Kasumi-1 (cell line): ENCODE measurements around the gene AP3B1.

Source experiments
- DNase-seq, 2 experiments: peaks; one replicate each; lab custom pipeline; 2025; lab: John Stamatoyannopoulos, UW

The AP3B1 gene

DNA sequence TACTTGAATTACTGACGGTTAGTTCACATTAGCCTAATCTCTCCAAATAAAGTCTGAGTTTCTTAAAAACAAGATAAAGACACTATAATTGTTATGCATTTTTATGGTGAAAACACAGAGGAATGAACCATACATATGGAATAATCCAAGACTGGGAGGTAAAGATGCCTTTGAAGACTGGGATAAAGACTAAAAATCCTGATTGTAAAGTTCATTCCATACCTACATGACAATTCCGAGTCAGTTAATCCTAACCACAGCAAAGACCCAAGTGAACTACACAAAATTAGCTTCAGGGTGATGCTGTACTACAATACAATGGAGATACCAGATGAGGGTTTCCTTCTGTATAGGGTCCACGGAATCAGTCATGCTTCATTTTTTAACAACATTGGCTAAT, 6.3 kb downstream of the AP3B1 start:
- DNase-seq: no peak

DNA sequence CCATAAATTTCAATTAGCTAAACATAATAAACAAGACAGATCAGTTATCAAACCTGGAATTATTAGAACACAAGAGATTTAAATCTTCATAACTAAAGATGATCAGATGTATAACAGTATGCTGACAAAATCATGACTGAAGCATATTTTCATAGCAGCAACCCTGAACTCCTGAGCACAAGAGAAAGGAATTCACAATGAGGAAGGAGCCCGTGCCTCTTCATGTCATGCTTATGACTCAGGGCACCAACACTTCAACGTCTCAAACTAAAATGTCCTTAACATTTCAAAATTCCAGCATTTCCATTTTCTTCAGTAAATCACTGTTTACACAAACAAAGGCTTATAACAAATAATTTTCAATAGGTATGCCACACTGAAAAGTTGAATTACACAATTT, 6.7 kb downstream of the AP3B1 start:
- peak; percentile 28 to 35 for DNase-seq

DNA sequence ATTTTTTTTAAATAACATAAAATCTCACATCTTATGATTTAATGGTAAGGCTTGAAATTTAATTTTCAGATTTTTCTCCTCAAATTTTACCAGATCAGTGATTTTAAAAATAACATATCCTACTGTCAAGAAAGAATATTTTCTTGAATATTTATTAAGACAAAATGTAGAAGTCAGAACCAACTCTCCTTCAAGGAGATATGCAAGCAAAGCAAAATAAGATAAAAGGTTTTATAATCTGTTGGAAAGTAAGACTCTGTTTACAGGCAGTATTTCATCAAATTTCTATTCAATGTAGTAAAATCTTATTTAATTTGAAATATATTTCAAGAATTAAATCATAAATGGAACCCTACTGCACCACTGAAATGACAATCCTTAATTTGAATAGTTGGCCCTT, 7.3 kb downstream of the AP3B1 start:
- no peak for DNase-seq

DNA sequence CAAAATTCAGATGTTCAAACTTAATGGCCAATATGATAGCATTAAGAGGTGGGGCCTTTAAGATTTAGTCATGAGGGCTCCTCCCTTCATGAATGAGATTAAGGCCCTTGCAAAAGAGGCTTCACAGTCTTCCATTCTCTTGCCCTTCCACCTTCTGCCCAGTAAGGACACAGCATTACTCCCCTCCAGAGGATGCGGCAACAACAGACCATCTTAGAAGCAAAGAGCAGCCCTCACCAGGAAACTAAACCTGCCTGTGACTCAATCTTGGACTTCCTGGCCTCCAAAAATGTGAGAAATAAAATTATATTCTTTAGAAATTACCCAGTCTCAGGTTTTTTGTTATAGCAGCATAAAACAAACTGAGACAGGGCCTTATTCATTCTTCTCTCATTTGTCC, 8.2 kb downstream of the AP3B1 start:
- no peak for DNase-seq

DNA sequence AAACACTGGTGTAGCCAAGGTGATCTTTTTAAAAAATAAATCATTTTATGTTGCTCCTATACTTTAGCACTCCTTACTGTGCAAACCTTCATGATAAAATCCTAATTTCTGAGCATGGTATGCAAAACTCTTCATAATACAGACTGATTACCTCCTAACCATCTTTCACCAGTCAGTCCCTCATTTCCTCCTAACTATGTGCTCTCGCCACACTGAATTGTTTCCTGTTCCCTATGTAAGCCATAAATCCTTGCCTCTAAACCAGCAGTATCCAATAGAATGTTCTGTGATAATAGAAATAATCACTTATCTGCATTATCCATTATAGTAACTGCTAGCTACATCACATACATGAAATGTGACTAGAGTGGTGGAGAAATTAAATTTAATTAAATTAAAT, 10.7 kb downstream of the AP3B1 start:
- DNase-seq: no peak

DNA sequence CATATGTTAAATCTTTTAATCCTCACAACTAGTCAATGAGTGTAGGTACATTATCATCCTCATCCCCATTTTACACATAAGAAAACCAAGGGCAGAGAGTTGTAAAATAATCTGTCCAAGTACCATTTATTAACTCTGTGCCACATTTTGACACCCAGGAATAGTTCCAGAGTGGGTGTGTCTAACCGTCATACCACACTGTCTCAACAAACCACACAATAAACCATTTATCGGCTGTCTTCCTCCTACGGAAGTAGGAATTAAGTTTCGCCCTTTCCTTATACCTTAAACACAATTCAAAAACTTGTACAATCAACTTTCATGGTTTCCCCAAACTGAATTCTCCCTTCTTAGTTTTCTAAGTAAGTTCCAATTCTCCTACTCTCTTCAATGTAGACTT, 11.4 kb downstream of the AP3B1 start:
- DNase-seq: no peak

DNA sequence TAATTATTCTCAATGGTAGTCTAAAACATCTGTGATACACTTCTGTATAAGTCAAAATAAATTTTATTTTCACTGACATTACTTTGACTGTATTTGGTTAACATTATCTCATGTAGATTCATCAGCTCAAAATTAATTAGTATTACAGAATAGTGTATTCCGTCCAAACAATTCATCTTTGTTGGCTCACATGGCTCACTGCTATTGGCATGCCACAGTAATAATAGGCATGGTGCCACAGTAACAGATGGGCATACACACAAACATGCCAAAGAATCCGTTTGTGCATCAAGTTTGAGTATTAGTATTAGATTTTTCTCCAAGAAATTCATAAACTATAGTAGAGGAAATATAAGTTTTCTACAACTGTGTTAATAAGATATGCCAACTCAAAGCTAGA, 14.2 kb downstream of the AP3B1 start:
- no peak for DNase-seq

DNA sequence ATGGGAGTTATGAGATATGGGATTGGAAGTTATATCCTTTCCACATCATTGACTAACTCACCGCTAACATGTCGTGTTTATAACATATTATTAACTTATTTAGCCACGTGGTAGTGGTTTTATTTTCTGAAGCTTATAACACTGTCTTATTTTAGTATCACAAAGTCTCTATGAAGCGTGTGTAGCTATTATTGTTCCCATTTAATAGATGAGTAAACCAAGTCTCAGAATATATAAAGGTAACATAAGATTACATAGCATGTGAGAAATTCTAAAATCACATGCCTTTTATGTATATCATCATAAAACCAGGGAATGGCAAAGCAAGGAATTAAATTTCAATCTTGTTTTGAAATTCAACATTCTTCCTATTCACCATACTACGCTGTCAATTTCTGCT, 15.3 kb downstream of the AP3B1 start:
- no peak for DNase-seq

DNA sequence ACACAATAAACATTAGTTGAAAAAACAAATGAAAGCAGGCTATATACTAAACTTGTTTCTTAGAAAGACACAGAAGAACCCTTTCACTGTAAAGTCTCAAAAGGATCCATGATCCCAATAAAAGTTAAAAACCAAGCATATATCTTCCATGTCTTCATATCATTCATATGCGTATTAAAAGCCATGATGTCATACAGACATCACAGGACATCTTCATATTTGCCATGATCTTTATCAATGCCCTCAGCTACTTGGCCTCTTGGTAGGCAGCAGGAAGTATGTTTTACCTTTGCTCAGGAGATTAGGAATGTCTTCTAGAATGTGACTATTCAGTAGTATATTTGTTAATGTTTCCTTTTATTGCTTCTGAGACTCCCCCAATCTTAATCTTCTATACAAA, 16.8 kb downstream of the AP3B1 start:
- DNase-seq: no peak

DNA sequence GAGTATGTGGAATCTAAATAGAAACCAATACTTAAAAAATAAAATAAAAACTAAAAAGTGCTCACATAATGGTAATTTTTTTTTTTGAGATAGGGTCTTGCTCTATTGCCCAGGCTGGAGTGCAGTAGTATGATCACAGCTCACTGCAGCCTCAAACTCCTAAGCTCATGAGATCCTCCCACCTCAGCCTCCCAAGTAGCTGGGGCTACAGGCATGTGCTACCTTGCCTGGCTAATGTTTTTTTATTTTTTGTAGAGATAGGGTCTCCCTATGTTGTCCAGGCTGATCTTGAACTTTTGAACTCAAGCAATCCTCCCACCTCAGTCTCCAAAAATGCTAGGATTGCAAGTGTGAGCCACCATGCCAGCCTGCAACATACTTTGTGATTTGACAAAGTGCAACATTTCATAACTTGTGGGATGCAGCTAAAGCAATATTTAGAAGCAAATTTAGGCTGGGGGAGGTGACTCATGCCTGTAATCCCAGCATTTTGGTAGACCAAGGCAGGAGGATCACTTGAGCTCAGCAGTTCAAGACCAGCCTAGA, 18.4 kb downstream of the AP3B1 start:
- DNase-seq: no peak

DNA sequence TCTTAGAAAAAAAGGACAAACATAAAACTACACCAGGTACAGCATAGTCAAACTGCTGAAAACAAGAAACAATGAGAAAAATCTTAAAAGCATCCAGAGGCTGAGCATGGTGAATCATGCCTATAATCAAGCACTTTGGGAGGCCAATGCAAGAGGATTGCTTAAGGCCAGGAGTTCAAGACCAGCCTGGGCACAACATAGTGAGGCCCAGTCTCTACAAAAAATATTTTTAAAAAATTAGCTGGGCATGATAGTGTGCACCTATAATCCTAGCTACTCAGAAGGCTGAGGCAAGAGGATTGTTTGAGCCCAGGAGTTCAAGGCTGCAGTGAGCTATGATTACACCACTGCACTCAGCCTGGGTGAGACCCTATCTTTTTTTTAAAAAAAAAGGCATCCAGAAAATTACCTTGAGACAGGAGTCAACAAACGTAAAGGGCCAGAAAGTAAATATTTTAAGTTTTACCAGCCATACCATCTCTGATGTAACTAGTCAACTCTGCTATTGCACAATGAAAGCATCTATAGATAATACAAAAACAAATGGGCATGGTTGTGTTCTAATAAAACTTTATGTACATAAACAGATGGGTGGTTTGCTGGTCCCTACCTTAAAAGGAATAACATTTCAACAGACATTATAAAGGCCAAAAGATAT, 19.8 kb downstream of the AP3B1 start:
- no peak for DNase-seq

DNA sequence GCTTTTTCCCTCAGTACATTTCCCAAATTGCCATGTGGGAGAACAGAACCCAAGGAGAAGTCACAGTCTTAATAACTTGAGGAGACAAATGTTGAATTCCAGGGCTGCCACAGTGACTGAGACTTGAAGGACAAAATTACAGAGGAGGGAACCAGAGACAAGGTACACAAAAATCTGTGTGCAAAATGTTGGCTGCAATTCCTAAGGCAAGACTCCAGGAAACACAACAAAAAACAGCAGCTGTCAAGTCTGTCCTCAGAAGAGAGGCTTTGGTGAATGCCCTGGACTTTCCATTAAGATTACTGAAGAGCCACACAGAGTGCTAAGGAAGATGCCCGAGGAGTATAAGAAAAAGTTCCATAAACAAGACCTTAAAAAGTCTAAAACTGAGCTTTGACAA, 21.1 kb downstream of the AP3B1 start:
- DNase-seq: no peak

DNA sequence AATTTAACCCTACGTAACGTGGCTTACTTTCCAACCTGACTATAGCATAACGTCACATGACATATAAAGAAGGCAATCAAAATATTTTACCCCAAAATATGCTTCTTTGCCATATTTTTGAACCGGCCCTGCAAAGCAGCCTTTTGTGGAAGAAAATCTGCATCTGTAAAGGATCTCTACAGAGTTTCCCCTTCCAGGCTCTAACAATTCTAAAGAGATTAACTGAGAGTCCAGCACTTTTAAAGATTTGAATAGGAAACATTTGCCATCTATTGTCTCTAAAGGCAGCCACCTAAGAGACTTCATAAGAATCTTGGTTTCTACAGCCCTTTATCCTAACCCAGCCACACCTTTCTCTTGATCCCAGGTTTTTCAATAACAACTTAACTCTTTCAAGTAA, 22.7 kb downstream of the AP3B1 start:
- DNase-seq: no peak

DNA sequence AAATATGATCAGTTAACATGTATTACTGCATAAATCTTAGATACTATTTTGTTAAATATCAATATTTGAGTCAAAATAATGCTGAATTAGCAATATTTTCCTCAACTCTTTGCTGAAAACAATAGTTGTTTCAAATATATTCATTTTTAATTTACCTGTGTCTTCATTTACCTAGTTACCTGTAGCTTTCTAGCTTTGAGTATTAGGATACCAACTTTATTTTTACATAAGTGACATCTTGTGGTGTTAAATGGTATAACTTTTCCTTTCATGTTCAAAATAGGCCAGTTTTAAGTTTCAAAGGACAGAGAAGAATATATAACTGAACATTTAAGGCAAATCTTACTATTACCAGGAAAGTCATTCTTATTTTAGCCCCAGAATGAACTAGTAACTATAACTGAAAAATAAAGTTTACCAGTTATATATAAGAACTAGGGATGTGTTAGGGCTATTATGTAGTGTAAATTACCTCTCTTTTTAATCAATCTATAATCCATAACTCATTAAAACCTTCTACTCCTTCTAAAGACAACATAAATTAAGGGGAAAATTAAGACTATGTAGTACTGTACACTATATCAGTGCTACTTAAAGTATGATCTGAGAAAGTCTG, 25.3 kb downstream of the AP3B1 start:
- DNase-seq: peak; percentile 30 to 49

DNA sequence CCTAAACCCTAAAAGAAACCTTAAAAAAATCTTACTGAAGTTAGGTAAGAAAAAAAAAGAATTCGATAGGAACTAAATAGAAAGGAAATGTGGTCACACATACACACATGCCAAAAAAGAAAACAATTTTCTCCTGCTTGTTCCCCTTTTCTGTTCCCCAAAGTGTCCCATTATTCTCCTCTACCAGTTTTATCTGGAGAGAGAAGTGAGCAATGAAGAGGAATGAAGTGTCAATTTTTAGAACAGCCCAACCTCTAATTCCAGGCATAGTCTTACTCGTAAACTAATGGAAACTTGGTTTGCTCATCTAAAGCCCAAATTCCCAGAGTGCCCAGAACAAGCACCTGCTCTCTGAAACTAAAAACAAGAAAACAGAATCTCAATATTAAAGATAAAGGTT, 26.1 kb downstream of the AP3B1 start:
- DNase-seq: peak; percentile 30 to 43

DNA sequence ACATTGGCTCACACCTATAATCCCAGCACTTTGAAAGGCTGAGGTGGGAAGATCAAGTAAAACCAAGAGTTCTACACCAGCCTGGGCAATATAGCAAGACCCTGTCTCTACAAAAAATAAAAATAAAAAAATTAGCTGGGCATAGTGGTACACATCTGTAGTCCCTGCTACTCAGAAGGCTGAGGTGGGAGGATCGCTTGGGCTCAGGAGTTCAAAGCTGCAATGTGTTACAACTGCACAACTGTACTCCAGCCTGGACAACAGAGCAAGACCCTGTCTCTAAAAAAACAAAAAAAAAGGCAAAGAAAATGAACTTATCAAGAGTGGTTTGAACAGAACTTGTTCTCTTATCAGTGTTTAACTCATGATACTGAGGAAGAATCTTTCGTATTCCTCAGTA, 29.3 kb downstream of the AP3B1 start:
- DNase-seq: no peak

DNA sequence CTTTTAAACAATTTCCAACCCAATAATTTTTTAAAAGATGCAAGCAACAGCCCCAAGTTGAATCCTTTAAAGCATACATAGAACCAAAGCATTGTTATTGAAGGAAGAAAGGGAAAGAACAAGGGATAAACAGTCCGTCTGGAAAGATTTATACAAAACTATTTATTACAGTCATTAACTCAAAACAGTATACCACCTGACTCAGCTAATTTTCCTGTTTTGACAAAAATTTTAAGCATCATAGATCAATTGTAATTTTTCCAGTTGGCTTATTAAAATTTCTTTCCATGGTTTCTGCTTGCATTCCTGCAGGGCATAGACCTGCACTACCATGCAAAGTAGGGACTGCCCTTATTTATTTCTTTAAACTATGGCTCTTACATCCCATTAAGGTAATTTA, 29.9 kb downstream of the AP3B1 start:
- no peak for DNase-seq

DNA sequence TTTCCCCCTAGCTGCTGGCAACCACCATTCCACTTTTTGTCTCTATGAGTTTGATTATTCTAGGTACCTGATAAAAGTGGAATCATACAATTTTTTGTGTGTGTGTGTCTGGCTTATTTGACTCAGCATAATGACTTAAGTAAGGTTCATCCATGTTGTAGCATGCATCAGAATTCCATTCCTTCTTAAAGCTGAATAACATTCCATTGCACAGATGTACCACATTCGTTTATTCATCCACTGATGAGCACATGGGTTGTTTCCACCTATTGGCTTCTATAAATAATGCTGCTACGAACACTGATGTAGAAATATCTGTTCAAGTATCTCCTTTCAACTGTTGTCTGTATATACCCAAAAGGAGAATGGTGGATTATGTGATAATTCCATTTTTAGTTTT, 33.7 kb downstream of the AP3B1 start:
- DNase-seq: no peak

DNA sequence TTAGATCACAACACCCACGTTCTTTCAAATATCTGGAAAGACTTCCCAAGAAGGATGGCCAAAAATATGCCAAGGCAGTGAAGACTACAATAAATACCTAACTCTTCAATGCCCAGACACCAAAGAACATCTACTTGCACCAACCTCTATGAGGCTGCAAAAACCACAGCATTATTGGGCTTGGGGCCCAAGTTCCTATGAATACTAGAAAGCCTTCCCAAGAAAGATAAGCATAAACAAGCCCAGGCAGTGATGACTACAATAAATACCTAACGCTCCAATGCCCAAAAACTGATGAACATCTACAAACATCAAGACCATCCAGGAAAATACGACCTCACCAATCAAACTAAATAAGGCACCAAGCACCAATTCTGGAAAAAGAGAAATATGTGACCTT, 41.3 kb downstream of the AP3B1 start:
- DNase-seq: no peak

DNA sequence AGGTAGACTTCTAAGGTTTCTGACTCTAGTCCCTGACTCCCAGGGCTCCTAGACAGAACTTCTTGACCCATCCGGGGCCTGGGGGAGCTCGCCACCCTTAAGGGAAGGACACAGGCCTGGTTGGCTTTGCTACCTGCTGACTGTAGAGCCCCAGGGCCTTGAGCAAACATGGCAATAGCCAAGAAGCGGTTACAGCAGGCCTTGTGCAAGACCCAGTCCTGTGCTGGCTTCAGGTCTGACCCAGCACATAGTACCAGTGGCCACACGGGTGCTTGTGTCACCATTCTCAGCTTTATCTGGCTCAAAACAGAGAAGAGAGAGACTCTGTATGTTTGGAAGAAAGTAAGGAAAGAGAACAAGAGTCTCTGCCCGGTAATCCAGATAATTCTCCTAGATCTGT, 41.8 kb downstream of the AP3B1 start:
- DNase-seq: no peak

DNA sequence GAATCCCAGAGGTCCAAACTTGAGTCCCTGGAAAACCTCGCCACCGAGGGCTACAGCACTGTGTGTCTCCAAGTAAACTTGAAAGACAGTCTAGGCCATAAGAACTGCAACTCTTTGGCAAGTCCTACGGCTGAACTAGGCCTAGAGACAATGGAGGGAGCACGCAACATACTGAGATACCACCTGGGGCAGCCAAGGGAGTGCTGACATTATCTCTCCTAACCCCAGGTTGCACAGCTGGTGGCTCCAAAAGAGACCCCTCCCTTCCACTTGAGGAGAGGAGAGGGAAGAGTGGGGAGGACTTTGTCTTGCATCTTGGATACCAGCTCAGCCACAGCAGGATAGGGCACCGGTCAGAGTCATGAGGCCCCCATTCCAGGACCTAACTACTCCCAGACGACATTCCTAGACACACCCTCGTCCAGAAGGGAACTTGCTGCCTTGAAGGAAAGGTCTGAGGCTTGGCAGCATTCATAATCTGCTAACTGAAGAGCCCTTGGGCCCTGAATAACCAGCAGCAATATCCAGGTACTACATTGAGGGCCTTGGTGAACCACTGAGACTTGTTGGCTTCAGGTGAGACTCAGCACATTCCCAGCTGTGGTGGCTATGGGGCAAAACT, 42.7 kb downstream of the AP3B1 start:
- DNase-seq: no peak

DNA sequence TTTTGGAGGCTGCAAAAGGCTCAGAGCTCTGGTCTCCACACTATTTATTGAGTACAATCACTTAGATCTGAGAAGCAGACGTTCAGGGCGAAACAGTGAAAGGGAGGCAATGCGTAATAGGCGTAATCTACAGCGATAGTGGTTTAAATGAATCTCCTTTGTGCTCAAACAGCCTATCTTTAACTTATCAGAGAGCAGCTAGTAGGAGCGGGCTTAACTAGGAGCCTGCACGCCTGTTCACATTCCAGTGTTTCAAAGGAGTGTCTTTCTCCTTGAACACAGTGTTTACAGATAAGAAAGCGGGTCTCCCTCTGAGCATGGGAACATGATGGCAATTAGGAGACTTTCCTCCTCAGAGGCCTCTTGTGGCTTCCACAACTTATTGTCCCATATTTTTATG, 49.4 kb downstream of the AP3B1 start:
- no peak for DNase-seq

DNA sequence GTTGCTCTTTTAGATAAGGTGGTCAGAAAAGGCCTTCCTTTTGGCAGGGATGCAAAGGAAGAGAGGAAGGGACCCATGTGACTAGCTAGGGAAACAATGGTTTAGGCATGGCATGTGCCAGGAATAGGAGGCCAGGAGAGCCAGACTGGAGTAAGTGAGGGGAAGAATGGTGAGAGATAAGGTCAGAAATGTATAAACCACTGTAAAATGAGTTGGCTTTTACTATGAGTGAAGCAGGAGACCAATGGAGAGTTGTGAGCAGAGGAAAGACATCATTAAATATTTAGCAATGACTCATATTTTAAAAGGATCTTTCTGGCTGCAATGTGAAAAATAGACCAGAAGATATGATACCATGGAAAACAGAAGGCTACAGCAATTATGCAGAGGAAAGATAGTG, 50.9 kb downstream of the AP3B1 start:
- no peak for DNase-seq

DNA sequence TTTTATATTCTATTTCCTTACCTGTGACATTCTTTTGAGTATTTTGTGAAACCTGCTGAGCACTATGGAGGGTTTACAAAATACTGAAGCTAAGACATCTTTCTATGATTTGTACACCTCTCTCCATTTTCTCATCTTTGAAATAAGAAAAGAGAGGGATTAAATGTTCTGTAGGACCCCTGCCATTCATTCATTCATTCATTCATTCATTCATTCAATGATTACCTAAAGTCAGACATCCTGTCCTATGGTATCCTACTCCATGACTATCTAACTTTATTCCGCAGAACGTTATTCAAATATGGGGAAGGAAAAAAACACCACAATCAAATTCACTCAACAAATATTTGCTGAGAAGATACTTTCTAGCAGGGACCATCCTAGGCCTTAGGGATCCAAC, 51.4 kb downstream of the AP3B1 start:
- no peak for DNase-seq
